Calu3 (cell line): ENCODE results near the gene NRDC. TPM values are rescaled to one million over a fixed set of nuclear protein-coding genes. Genes with fewer than 3 reads are reported as not detected.

Experiments
- BruUV-seq: library from RNA; stranded (reverse); fragments of 400-500 nt; replicated peaks from 2 replicates; lab custom pipeline; 2021; lab: Mats Ljungman, UMichigan
- CTCF ChIA-PET: fragments of 300-600 bp; sonication (Branson Sonifier 250); formaldehyde crosslinking; loops from one replicate; lab custom pipeline; 2022; ENCODE audit warnings: antibody characterized with exemption; lab: Charles Lee
- DNase-seq: peaks from one replicate; pipeline ENCODE4 v3.0.0; 2022
- H3K27ac Mint-ChIP-seq: one replicate; pipeline ENCODE4 v1.8.0; 2022; ENCODE audit warnings: mixed read lengths; ENCODE audit not compliant: unreplicated experiment
- H3K27me3 Mint-ChIP-seq: one replicate; pipeline ENCODE4 v1.8.0; 2022; ENCODE audit warnings: mixed read lengths; ENCODE audit not compliant: unreplicated experiment
- H3K36me3 Mint-ChIP-seq: one replicate; pipeline ENCODE4 v1.8.0; 2022; ENCODE audit warnings: mild to moderate bottlenecking, moderate library complexity, mixed read lengths; ENCODE audit not compliant: insufficient read depth, unreplicated experiment
- H3K4me1 Mint-ChIP-seq: one replicate; pipeline ENCODE4 v1.8.0; 2022; ENCODE audit warnings: mild to moderate bottlenecking, low read depth, mixed read lengths; ENCODE audit not compliant: unreplicated experiment
- H3K4me3 Mint-ChIP-seq: one replicate; pipeline ENCODE4 v1.8.0; 2022; ENCODE audit warnings: mild to moderate bottlenecking, low read depth, moderate library complexity, mixed read lengths; ENCODE audit not compliant: unreplicated experiment
- H3K9me3 Mint-ChIP-seq: one replicate; pipeline ENCODE4 v1.8.0; 2022; ENCODE audit warnings: low read depth, mixed read lengths; ENCODE audit not compliant: unreplicated experiment
- CTCF ChIP-seq: fragments of 200-600 bp; IDR thresholded peaks from one replicate; pipeline ENCODE4 v1.8.0; 2022; ENCODE audit warnings: antibody characterized with exemption; ENCODE audit not compliant: unreplicated experiment
- intact Hi-C: fragments of 100-400 bp; cut with micrococcal nuclease; formaldehyde crosslinking; loops from one replicate; pipeline ENCODE4 v1.10.0; 2022; ENCODE audit not compliant: unreplicated experiment
- total RNA-seq: library from RNA; stranded (reverse); gene quantifications from 2 replicates; pipeline ENCODE4 v1.2.3, GENCODE V29; 2022

The NRDC gene
- total RNA-seq, 1 experiment from 2014 or later: 176 TPM

- Mint-ChIP-seq H3K27me3 (no peaks in the 10 kb centered on the region), H3K27ac (no peak overlapping the region), H3K4me1 (peaks cover 6% of the 10 kb centered on the region), H3K9me3 (no peaks in the 10 kb centered on the region), H3K36me3 (peaks cover 15% of the 10 kb centered on the region), H3K4me3 (no peak overlapping the region)
- no peak for DNase-seq
- no peak for TF ChIP-seq CTCF
- no TSS peak for BruUV-seq
- CTCF ChIA-PET: no interaction called here
- intact Hi-C loops: no loop called here
Measured at GRCh38 chr1:51856745-51857144, 21.8 kb downstream of the NRDC start.

- H3K27me3 Mint-ChIP-seq: no peaks in the 10 kb centered on the region
- no peak overlapping the region for H3K4me3 Mint-ChIP-seq
- peaks cover 13% of the 10 kb centered on the region for H3K36me3 Mint-ChIP-seq
- BruUV-seq: no TSS peak
- intact Hi-C loops: no loop called here
- TF ChIP-seq CTCF: no peak
- H3K9me3 Mint-ChIP-seq: no peaks in the 10 kb centered on the region
- peaks cover 6% of the 10 kb centered on the region for H3K4me1 Mint-ChIP-seq
- DNase-seq: no peak
- H3K27ac Mint-ChIP-seq: no peak overlapping the region
- CTCF ChIA-PET: interaction anchor here (0.7 kb wide), 1 partner anchor 175 kb away, joined by 3 read pairs; no protein-coding TSS in a partner anchor
Measured at GRCh38 chr1:51855624-51856023, 22.9 kb downstream of the NRDC start.

GRCh38 chr1:51853360-51853759, 25.2 kb downstream of the NRDC start:
- BruUV-seq: no TSS peak
- Mint-ChIP-seq H3K4me1 (peaks cover 6% of the 10 kb centered on the region), H3K36me3 (peaks cover 13% of the 10 kb centered on the region), H3K27me3 (no peaks in the 10 kb centered on the region), H3K27ac (no peak overlapping the region), H3K4me3 (no peak overlapping the region), H3K9me3 (no peaks in the 10 kb centered on the region)
- DNase-seq: no peak
- intact Hi-C loops: no loop called here
- CTCF ChIA-PET: no interaction called here
- TF ChIP-seq CTCF: no peak

GRCh38 chr1:51851882-51852396, 26.6 kb downstream of the NRDC start:
- no TSS peak for BruUV-seq
- peaks cover 6% of the 10 kb centered on the region for H3K4me1 Mint-ChIP-seq

More at GRCh38 chr1:51851882-51852396, 26.6 kb downstream of the NRDC start:
- TF ChIP-seq CTCF: no peak
- H3K27ac Mint-ChIP-seq: no peak overlapping the region
- H3K27me3 Mint-ChIP-seq: no peaks in the 10 kb centered on the region
- no peaks in the 10 kb centered on the region for H3K9me3 Mint-ChIP-seq
- peaks cover 13% of the 10 kb centered on the region for H3K36me3 Mint-ChIP-seq
- no peak for DNase-seq
- intact Hi-C loops: no loop called here
- CTCF ChIA-PET: interaction anchor here (0.6 kb wide), 1 partner anchor 36 kb away, joined by 13 read pairs; no protein-coding TSS in a partner anchor
- H3K4me3 Mint-ChIP-seq: no peak overlapping the region
